ENCODE data around the gene EMX1.

The EMX1 gene

DNA sequence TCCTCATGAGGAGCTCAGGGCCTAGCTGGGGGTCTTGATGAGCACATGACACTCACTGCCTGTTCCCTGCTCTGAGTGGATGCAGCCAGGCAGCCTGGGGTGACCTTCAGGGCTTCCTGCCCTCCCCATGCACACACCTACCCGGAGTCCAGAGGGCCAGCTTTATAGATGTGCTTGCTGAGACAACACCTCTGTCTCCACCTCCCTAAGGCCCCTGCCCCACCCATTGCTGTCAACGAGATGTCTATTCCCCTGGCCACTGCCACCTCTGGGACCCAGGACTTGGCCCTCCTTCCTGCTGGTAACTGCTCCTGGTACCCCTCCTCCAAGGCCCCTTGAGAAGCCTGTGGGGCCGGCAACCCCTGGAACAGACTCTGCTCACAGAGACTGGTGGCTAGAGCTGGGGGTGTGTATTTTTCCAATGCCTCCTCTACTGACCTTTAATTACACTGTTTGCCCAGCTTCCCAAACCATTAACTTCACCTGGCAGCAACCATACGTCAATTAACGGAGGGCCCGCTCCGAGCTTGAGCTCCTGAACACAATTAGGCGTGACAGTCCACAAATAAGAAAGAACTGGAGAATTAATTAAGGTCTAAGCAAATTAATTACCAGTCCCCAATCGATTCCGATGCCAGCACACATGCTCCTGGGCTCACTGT lies 66.3 kb downstream of the EMX1 start:
- DNase-seq, result no peak

DNA sequence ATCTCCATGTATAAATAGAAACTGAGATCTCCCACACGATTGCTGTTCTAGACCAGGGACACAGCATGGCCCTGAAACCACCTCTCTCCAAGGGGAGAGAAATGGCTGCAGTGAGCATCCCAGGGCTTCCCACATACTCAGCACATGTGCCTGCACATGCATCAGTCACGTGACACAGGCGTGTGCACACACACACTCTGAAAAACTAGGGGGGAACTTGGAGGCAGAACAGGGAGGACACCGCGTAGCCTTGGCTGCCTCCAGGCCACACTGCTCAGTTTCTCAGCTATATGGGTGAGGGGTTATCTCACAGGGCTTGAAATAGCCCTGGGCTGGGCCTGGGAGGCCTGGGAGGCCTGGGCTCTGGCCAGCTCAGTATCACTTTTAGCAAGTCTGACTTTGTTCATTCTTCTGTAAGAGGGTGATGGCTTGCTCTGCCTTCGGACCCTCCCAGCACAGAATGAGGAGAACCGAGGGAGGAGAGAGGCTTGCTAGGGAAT lies 66.9 kb downstream of the EMX1 start:
- no peak for DNase-seq
